GM21515 (cell line): ENCODE measurements around the gene OLIG3.

ENCODE experiments used
- ATAC-seq: cut with Tn5 transposase; IDR thresholded peaks from one replicate; pipeline ENCODE4 v1.9.1; 2021; ENCODE audit not compliant: unreplicated experiment

The OLIG3 gene

GRCh38 chr6:137471986-137472385 is 22.2 kb downstream of the OLIG3 start:
- ATAC-seq, result no peak

GRCh38 chr6:137471497-137471896 is 22.7 kb downstream of the OLIG3 start:
- ATAC-seq, result no peak

DNA sequence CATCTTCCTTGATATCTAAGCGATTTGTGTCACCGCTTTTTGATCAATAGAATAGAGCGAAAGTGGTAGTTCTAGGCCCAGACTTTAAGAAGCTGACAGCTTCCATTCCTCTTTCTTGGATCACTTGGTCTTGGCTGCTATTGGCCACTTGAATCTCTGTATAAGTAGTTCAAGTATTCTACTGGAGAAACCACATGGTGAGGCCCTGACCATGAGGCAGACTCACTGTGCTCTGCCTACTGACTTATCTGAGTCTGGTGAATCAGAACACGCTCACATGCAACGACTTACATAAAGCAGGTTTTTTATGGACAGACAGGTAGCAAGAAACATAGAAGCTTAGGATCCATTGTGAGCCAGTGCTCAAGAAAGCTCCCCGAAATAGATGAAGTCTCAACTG is 27.0 kb downstream of the OLIG3 start:
- no peak for ATAC-seq

GRCh38 chr6:137465378-137466009 is 28.7 kb downstream of the OLIG3 start:
- ATAC-seq, result no peak

DNA sequence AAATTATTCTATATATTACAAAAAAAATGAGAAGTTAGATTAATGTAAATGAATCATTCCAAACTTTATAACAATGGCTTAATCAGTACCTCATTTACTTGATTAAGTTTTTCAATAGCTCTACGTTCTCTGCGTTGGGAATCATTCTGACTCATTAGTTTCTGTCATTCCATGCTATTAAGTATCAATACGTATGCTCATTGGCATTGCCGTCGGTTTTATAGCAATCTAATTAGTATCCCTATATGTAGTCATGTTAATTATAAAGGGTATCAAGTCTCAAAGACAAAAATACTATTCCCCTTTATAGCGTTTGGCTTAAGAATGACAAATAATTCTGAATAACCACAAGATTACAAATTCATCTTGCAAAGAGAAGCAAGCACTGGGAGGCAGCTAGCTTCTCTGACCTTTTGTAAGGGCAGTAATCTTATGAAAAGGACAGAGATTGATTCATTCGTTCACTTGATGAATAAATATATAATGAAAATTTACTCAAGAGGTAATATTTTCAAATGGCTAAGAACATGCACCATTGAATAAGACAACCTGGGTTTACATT is 41.8 kb downstream of the OLIG3 start:
- ATAC-seq, result no peak

DNA sequence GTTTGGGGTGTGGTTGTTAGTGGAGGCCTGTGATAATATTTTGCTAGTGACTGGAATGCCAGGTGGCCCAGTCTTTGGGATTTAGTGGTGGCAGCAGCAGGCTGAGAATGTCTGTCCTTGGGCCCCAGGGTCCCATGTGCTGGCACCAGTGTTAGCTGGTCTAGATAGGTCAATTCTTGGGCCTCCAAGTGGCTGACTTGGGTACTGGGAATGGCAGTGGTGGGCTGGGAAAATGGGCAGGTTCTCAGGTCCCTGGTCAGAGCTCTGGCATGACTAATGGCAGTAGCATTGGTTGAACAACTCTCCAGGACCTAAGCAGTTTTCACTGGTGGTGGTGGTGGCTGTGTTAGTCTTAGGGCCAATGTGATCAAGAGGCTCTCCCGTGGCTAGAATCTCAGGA is 50.3 kb downstream of the OLIG3 start:
- ATAC-seq, result no peak
